H1 (cell line): ENCODE measurements around the gene POLR3GL. TPM values are rescaled to one million over a fixed set of nuclear protein-coding genes. Genes with fewer than 3 reads are reported as not detected.

ENCODE experiments used
- CTCF ChIA-PET: fragments of 300-600 bp; sonication (Branson Sonifier 250); formaldehyde crosslinking; loops from one replicate; lab custom pipeline; 2021; ENCODE audit not compliant: partially characterized antibody; lab: Charles Lee
- POLR2A ChIA-PET: fragments of 300-600 bp; sonication (Branson Sonifier 250); formaldehyde crosslinking; loops from one replicate; lab custom pipeline; 2021; ENCODE audit warnings: inconsistent platforms; ENCODE audit not compliant: partially characterized antibody; lab: Charles Lee
- DNase-seq, 2 experiments: peaks; one replicate each; pipeline versions ENCODE4 v3.0.0 to v3.0.0-alpha.2; 2010 to 2022; ENCODE audit warnings: low spot score in 2 of 2, low read depth in 1 of 2, mixed read lengths in 1 of 2
- FAIRE-seq: peaks from 2 replicates; lab custom pipeline; 2011; peaks lifted over from hg19 to GRCh38; lab: Jason Lieb, UNC
- H2AFZ ChIP-seq: 2 replicates; pipeline ENCODE4 v1.8.1; 2012; ENCODE audit warnings: low read length, inconsistent platforms
- H2AK5ac ChIP-seq: 2 replicates; pipeline ENCODE4 v1.6.1; 2013; ENCODE audit warnings: low read depth, low read length
- H2BK120ac ChIP-seq: replicated peaks from 2 replicates; pipeline ENCODE3; 2013; ENCODE audit warnings: low read depth, low read length, inconsistent platforms
- H2BK12ac ChIP-seq: 2 replicates; pipeline ENCODE4 v1.6.1; 2013; ENCODE audit warnings: low read depth, low read length
- H2BK15ac ChIP-seq: 2 replicates; pipeline ENCODE4 v1.6.1; 2013; ENCODE audit warnings: low read length
- H2BK20ac ChIP-seq: 2 replicates; pipeline ENCODE4 v1.6.1; 2013; ENCODE audit warnings: low read length
- H2BK5ac ChIP-seq: 2 replicates; pipeline ENCODE4 v1.6.1; 2013; ENCODE audit warnings: low read depth, low read length
- H3K14ac ChIP-seq: 2 replicates; pipeline ENCODE4 v1.6.1; 2013; ENCODE audit warnings: inconsistent platforms; ENCODE audit not compliant: insufficient read length
- H3K18ac ChIP-seq: 2 replicates; pipeline ENCODE4 v1.6.1; 2013; ENCODE audit warnings: low read length; ENCODE audit errors: extremely low read depth
- H3K23ac ChIP-seq: 2 replicates; pipeline ENCODE4 v1.6.1; 2013; ENCODE audit warnings: inconsistent platforms; ENCODE audit not compliant: insufficient read length
- H3K23me2 ChIP-seq: 2 replicates; pipeline ENCODE4 v1.6.1; 2013; ENCODE audit warnings: low read depth, low read length
- H3K27ac ChIP-seq: 2 replicates; pipeline ENCODE4 v1.6.1; 2011; ENCODE audit warnings: low read depth, low read length, inconsistent platforms
- H3K27me3 ChIP-seq, 4 experiments: replicated peaks in 1 of 4; 1 replicate in 1 of 4; 2 replicates in 3 of 4; pipeline versions ENCODE4 v1.6.1 to v1.8.1; 2011 to 2013; ENCODE audit warnings: low read length in 3 of 4, mild to moderate bottlenecking in 3 of 4, inconsistent platforms in 2 of 4, mixed read lengths in 2 of 4, moderate library complexity in 1 of 4; ENCODE audit not compliant: control insufficient read depth in 3 of 4, insufficient read depth in 3 of 4; ENCODE audit errors: extremely low read depth in 1 of 4
- H3K36me3 ChIP-seq, 4 experiments: 2 replicates each; pipeline versions ENCODE4 v1.6.1 to v1.8.1; 2011 to 2013; ENCODE audit warnings: mild to moderate bottlenecking in 4 of 4, low read length in 3 of 4, moderate library complexity in 2 of 4, control low read depth in 1 of 4, inconsistent platforms in 1 of 4; ENCODE audit not compliant: insufficient read depth in 4 of 4, control insufficient read depth in 2 of 4
- H3K4ac ChIP-seq: replicated peaks from 2 replicates; pipeline ENCODE3; 2013; ENCODE audit warnings: low read length, low read depth, mixed read lengths, inconsistent platforms; ENCODE audit not compliant: insufficient read length
- H3K4me1 ChIP-seq, 4 experiments: replicated peaks in 1 of 4; 1 replicate in 1 of 4; 2 replicates in 3 of 4; pipeline versions ENCODE4 v1.6.1 to v1.8.1; 2011 to 2013; ENCODE audit warnings: low read length in 3 of 4, inconsistent platforms in 2 of 4, mixed read lengths in 1 of 4; ENCODE audit not compliant: insufficient read depth in 4 of 4, control insufficient read depth in 3 of 4
- H3K4me2 ChIP-seq, 2 experiments: 2 replicates each; pipeline versions ENCODE4 v1.6.1 to v1.8.1; 2011 to 2013; ENCODE audit warnings: low read depth in 2 of 2, low read length in 2 of 2, control low read depth in 1 of 2, inconsistent platforms in 1 of 2, mild to moderate bottlenecking in 1 of 2; ENCODE audit not compliant: insufficient read depth in 1 of 2
- H3K4me3 ChIP-seq, 4 experiments: fragments of 200-600, 300-600 bp in 1 of 4; sonication (generic), shearing (Covaris generic), sonication (Bioruptor Twin) in 1 of 4; 2 replicates each; pipeline versions ENCODE4 v1.5.1 to v1.8.1; 2011 to 2016; ENCODE audit warnings: low read length in 4 of 4, low read depth in 3 of 4, control low read depth in 2 of 4, inconsistent platforms in 2 of 4, mild to moderate bottlenecking in 2 of 4, mixed read lengths in 1 of 4, moderate library complexity in 1 of 4; ENCODE audit not compliant: insufficient read depth in 2 of 4; ENCODE audit errors: extremely low read depth in 1 of 4
- H3K56ac ChIP-seq: replicated peaks from 2 replicates; pipeline ENCODE3; 2013; ENCODE audit warnings: low read depth, mild to moderate bottlenecking, mixed read lengths, low read length, inconsistent platforms; ENCODE audit not compliant: insufficient read length
- H3K79me1 ChIP-seq: 2 replicates; pipeline ENCODE4 v1.6.1; 2013; ENCODE audit warnings: low read depth, low read length, control low read depth
- H3K79me2 ChIP-seq, 2 experiments: 2 replicates each; pipeline versions ENCODE4 v1.6.1 to v1.8.1; 2012 to 2013; ENCODE audit warnings: low read length in 2 of 2, mild to moderate bottlenecking in 2 of 2, inconsistent platforms in 1 of 2; ENCODE audit not compliant: insufficient read depth in 2 of 2, control insufficient read depth in 1 of 2
- H3K9ac ChIP-seq, 4 experiments: replicated peaks in 1 of 4; 1 replicate in 1 of 4; 2 replicates in 3 of 4; pipeline versions ENCODE4 v1.6.1 to v1.8.1; 2011 to 2013; ENCODE audit warnings: low read depth in 3 of 4, low read length in 3 of 4, control low read depth in 2 of 4, mild to moderate bottlenecking in 2 of 4, moderate library complexity in 2 of 4, inconsistent platforms in 1 of 4; ENCODE audit errors: extremely low read depth in 1 of 4
- H3K9me3 ChIP-seq, 2 experiments: 2 replicates each; pipeline versions ENCODE4 v1.6.1 to v1.8.1; 2012 to 2013; ENCODE audit warnings: mild to moderate bottlenecking in 2 of 2, moderate library complexity in 2 of 2, control low read depth in 1 of 2, inconsistent platforms in 1 of 2, low read depth in 1 of 2, low read length in 1 of 2, mixed read lengths in 1 of 2; ENCODE audit not compliant: insufficient read depth in 2 of 2
- H4K20me1 ChIP-seq, 2 experiments: replicated peaks in 1 of 2; 2 replicates each; pipeline versions ENCODE3 to v1.8.1; 2011 to 2013; ENCODE audit warnings: inconsistent platforms in 2 of 2, low read length in 2 of 2, mild to moderate bottlenecking in 1 of 2; ENCODE audit not compliant: insufficient read depth in 2 of 2, control insufficient read depth in 1 of 2
- H4K5ac ChIP-seq: 2 replicates; pipeline ENCODE4 v1.6.1; 2013; ENCODE audit warnings: low read length, low read depth, mixed read lengths, inconsistent platforms; ENCODE audit not compliant: insufficient read length
- H4K8ac ChIP-seq: 2 replicates; pipeline ENCODE4 v1.8.0; 2013; ENCODE audit warnings: mild to moderate bottlenecking, moderate library complexity, low read length, inconsistent platforms; ENCODE audit not compliant: insufficient read depth; ENCODE audit errors: extremely low read depth
- H4K91ac ChIP-seq: replicated peaks from 2 replicates; pipeline ENCODE3; 2013; ENCODE audit warnings: low read length, mixed read lengths, inconsistent platforms; ENCODE audit not compliant: insufficient read length
- ATF2 ChIP-seq: IDR thresholded peaks from 2 replicates; pipeline ENCODE4 v1.6.1; 2012; ENCODE audit warnings: low read length, inconsistent platforms
- CBX8 ChIP-seq: fragments of 300-800, 300-1000 bp; sonication (generic); IDR thresholded peaks from 2 replicates; pipeline ENCODE4 v1.7.1; 2016; ENCODE audit warnings: low read depth, low read length, borderline replicate concordance
- EZH2 ChIP-seq: fragments of 200-600 bp; sonication (generic); IDR thresholded peaks from 2 replicates; pipeline ENCODE4 v1.7.1; 2012; ENCODE audit warnings: low read depth, mild to moderate bottlenecking, moderate library complexity, low read length, inconsistent platforms; ENCODE audit not compliant: severe bottlenecking
- GTF2F1 ChIP-seq: IDR thresholded peaks from 2 replicates; pipeline ENCODE4 v1.6.1; 2012; ENCODE audit warnings: low read depth, low read length, improper control_type of control experiment, borderline replicate concordance
- HDAC2 ChIP-seq, 2 experiments: fragments of 300-600 bp in 1 of 2; sonication (generic) in 1 of 2; IDR thresholded peaks; 2 replicates each; pipeline ENCODE4 v1.6.1; 2011 to 2012; ENCODE audit warnings: low read depth in 2 of 2, low read length in 2 of 2, mild to moderate bottlenecking in 2 of 2, moderate library complexity in 2 of 2, borderline replicate concordance in 1 of 2, inconsistent platforms in 1 of 2
- HDAC6 ChIP-seq: IDR thresholded peaks from one replicate; pipeline ENCODE4 v1.7.1; 2012; ENCODE audit warnings: low read depth, mild to moderate bottlenecking, inconsistent platforms, low read length, moderate library complexity
- NRF1 ChIP-seq: IDR thresholded peaks from 2 replicates; pipeline ENCODE4 v1.6.1; 2011; ENCODE audit warnings: mild to moderate bottlenecking, low read depth, low read length, improper control_type of control experiment
- RFX5 ChIP-seq: IDR thresholded peaks from 2 replicates; pipeline ENCODE4 v1.6.1; 2011; ENCODE audit warnings: low read depth, low read length, improper control_type of control experiment, borderline replicate concordance
- SIN3A ChIP-seq, 2 experiments: IDR thresholded peaks in 1 of 2; conservative IDR thresholded peaks in 1 of 2; 2 replicates each; pipeline ENCODE4 v1.6.1; 2011 to 2012; ENCODE audit warnings: low read length in 2 of 2, improper control_type of control experiment in 1 of 2, low read depth in 1 of 2, mild to moderate bottlenecking in 1 of 2
- SP2 ChIP-seq: IDR thresholded peaks from 2 replicates; pipeline ENCODE4 v1.6.1; 2012; ENCODE audit warnings: mild to moderate bottlenecking, low read length, inconsistent platforms
- SRF ChIP-seq: IDR thresholded peaks from 2 replicates; pipeline ENCODE4 v1.6.1; 2011; ENCODE audit warnings: mild to moderate bottlenecking, low read depth, low read length, moderate library complexity
- TBP ChIP-seq: IDR thresholded peaks from 2 replicates; pipeline ENCODE4 v1.6.1; 2011; ENCODE audit warnings: low read depth, low read length, improper control_type of control experiment
- WGBS, 2 experiments: shearing (Covaris generic) in 1 of 2; methylation state at CpG; one replicate each; pipeline versions ENCODE4 v1.1.6 to v1.1.7; 2013 to 2015; ENCODE audit warnings: low lambda C conversion rate in 2 of 2, mixed read lengths in 2 of 2, inconsistent platforms in 1 of 2, low coverage in 1 of 2, missing lambda C conversion rate in 1 of 2; ENCODE audit not compliant: insufficient replicate concordance in 2 of 2, insufficient coverage in 1 of 2, insufficient read length in 1 of 2; ENCODE audit errors: extremely low coverage in 1 of 2, missing lambda C conversion rate in 1 of 2; 5-methylcytosine and 5-hydroxymethylcytosine counted together
- polyA plus RNA-seq, 7 experiments: library from polyadenylated mRNA; depleted of rRNA in 3 of 7; stranded (reverse) in 5 of 7; unstranded in 2 of 7; fragments of >200 nt in 5 of 7; fragments of 200-250 nt in 2 of 7; gene quantifications; 1 replicate in 5 of 7; 2 replicates in 1 of 7; 4 replicates in 1 of 7; pipeline versions ENCODE4 v1.2.1 to v1.2.3, GENCODE V29; 2011 to 2013; ENCODE audit warnings: missing spikeins in 2 of 7, mixed read lengths in 2 of 7
- total RNA-seq: library from RNA; stranded (reverse); fragmentation: NEBNext Ultra II Directional; extraction: Animal tissue kit (Norgen Biotek cat#: 25700); gene quantifications from 2 replicates; pipeline ENCODE4 v1.2.1, GENCODE V29; 2021

POLR3GL gene
- total and polyA plus RNA-seq, 2 of the 8 experiments (the other 6 are each of a cell fraction or from before 2014, with no cell fraction given): 3.1 to 3.9 TPM

- Histone ChIP-seq H3K4me1 (peaks cover 0 to 8% (median 6%) of the 10 kb centered on the region in 4 experiments; a peak in 3 of 7 replicates), H4K5ac (no peak overlapping the region), H2BK20ac (no peak overlapping the region), H3K27me3 (no peaks in the 10 kb centered on the region), H3K23ac (no peak overlapping the region), H3K4me3 (no peak overlapping the region), H2AK5ac (no peak overlapping the region), H3K4ac (no peak overlapping the region), H4K91ac (no peak overlapping the region), H4K20me1 (no peaks in the 10 kb centered on the region), H3K23me2 (peaks cover 7% of the 10 kb centered on the region), H3K79me1 (no peaks in the 10 kb centered on the region), H3K56ac (no peak overlapping the region), H3K9me3 (no peaks in the 10 kb centered on the region), H3K27ac (no peak overlapping the region), H3K36me3 (no peaks in the 10 kb centered on the region), H2BK120ac (no peak overlapping the region), H3K4me2 (no peak overlapping the region), H3K18ac (no peak overlapping the region), H2BK15ac (no peak overlapping the region), H2BK12ac (no peak overlapping the region), H3K14ac (no peak overlapping the region), H2AFZ (no peak overlapping the region), H2BK5ac (no peak overlapping the region), H3K79me2 (no peaks in the 10 kb centered on the region), H4K8ac (no peak overlapping the region), H3K9ac (no peak overlapping the region)
- POLR2A ChIA-PET: interaction anchor here (0.8 to 1.2 kb wide), 3 partner anchors 12 to 33 kb away, joined by 3 to 5 read pairs (median 3); no protein-coding TSS in a partner anchor
- CTCF ChIA-PET: interaction anchor here (0.7 to 4.5 kb wide), 2 partner anchors 23 to 107 kb away, joined by 4 to 40 read pairs; no protein-coding TSS in a partner anchor
- FAIRE-seq (no peak), DNase-seq (no peak)
- 91% methylated on average over 2 of the region's 2 CpGs; no CpG with 5 or more reads in 1 of the 2 experiments for WGBS, 2 experiments
- no peak for TF ChIP-seq SRF
- TF ChIP-seq HDAC2 (IDR thresholded peaks at IDR 0.05; ENCODE audit: borderline replicate concordance in 1 of 2, low read depth in 2 of 2, low read length in 2 of 2): no peak
- TF ChIP-seq ATF2: no peak
- no peak for TF ChIP-seq SIN3A (conservative IDR thresholded peaks at IDR 0.05 in 1 of 2, IDR thresholded peaks at IDR 0.05 in 1 of 2; ENCODE audit: low read depth in 1 of 2, low read length in 2 of 2)
- no peak for TF ChIP-seq RFX5
- TF ChIP-seq NRF1: no peak
- TF ChIP-seq EZH2: no peak
- TF ChIP-seq SP2: no peak
- TF ChIP-seq TBP: no peak
- TF ChIP-seq GTF2F1: no peak
- TF ChIP-seq CBX8: no peak
- no peak for TF ChIP-seq HDAC6
Observed at GRCh38 chr1:146001709-146002108, 37.2 kb downstream of the POLR3GL start.
